ENCODE results near the gene BACH2.

- TF ChIP-seq EZH2 (IDR thresholded peaks at IDR 0.05; ENCODE audit: insufficient read depth, poor library complexity, severe bottlenecking) = no peak
- no peak for TF ChIP-seq EZH2phosphoT487 (IDR thresholded peaks at IDR 0.05; ENCODE audit: insufficient read depth, low read depth)
Measured at GRCh38 chr6:90218959-90219208, 77.8 kb downstream of the BACH2 start.

All from GM23248 (cell line).